MG63 (cell line): ENCODE measurements around the gene RAB9B. TPM values are rescaled to one million over a fixed set of nuclear protein-coding genes. Genes with fewer than 3 reads are reported as not detected.
"Not testable (repeated sequence)": the region's sequence is repeated elsewhere in the genome, so short reads cannot be mapped to it uniquely, and the experiment has no call there.

Experiments
- DNase-seq: peaks from one replicate; pipeline ENCODE4 v3.0.0-alpha.2; 2020
- H3K27me3 ChIP-seq: fragments of 250-450 bp; sonication (Bioruptor Pico); 2 replicates; pipeline ENCODE4 v1.5.1; 2020; ENCODE audit warnings: mild to moderate bottlenecking, moderate library complexity
- H3K36me3 ChIP-seq: fragments of 250-450 bp; sonication (Bioruptor Pico); 2 replicates; pipeline ENCODE4 v1.5.1; 2020; ENCODE audit warnings: mild to moderate bottlenecking, moderate library complexity
- H3K4me3 ChIP-seq: fragments of 250-450 bp; sonication (Bioruptor Pico); 2 replicates; pipeline ENCODE4 v1.5.1; 2020; ENCODE audit warnings: mild to moderate bottlenecking, moderate library complexity
- H3K9me3 ChIP-seq: fragments of 250-450 bp; sonication (Bioruptor Pico); 2 replicates; pipeline ENCODE4 v1.5.1; 2020; ENCODE audit warnings: mild to moderate bottlenecking, moderate library complexity
- total RNA-seq: library from RNA; depleted of rRNA; stranded (reverse); fragments of >200 nt; shearing (Covaris generic); gene quantifications from 2 replicates; pipeline ENCODE4 v1.2.3, GENCODE V29; 2014; ENCODE audit warnings: low replicate concordance

The RAB9B gene
- total RNA-seq, 1 experiment from 2014 or later, result 0.26 TPM

- not testable (repeated sequence) for H3K9me3 ChIP-seq, H3K4me3 ChIP-seq, H3K27me3 ChIP-seq, H3K36me3 ChIP-seq, DNase-seq
These were observed 11.3 kb downstream of the RAB9B start for GRCh38 chrX:103820802-103821201.

GRCh38 chrX:103818842-103819619 lies 13.0 kb downstream of the RAB9B start:
- no peaks in the 10 kb centered on the region for H3K36me3 ChIP-seq
- H3K27me3 ChIP-seq, result no peaks in the 10 kb centered on the region
- H3K4me3 ChIP-seq, result no peak overlapping the region
- DNase-seq, result no peak
- no peaks in the 10 kb centered on the region for H3K9me3 ChIP-seq

GRCh38 chrX:103817502-103817901 lies 14.6 kb downstream of the RAB9B start:
- H3K9me3 ChIP-seq, result no peaks in the 10 kb centered on the region
- H3K36me3 ChIP-seq, result no peaks in the 10 kb centered on the region
- DNase-seq, result no peak
- H3K4me3 ChIP-seq, result no peak overlapping the region
- no peaks in the 10 kb centered on the region for H3K27me3 ChIP-seq

GRCh38 chrX:103817101-103817500 lies 15.0 kb downstream of the RAB9B start:
- H3K27me3 ChIP-seq, H3K36me3 ChIP-seq, DNase-seq, H3K4me3 ChIP-seq, H3K9me3 ChIP-seq: not testable (repeated sequence)

- Histone ChIP-seq H3K4me3 (no peak overlapping the region), H3K36me3 (no peaks in the 10 kb centered on the region), H3K9me3 (no peaks in the 10 kb centered on the region), H3K27me3 (no peaks in the 10 kb centered on the region)
- DNase-seq, result no peak
These were observed 20.2 kb downstream of the RAB9B start for GRCh38 chrX:103811858-103812257.

- H3K9me3 ChIP-seq, result no peaks in the 10 kb centered on the region
- no peaks in the 10 kb centered on the region for H3K27me3 ChIP-seq
These were observed 25.1 kb downstream of the RAB9B start for GRCh38 chrX:103806862-103807474.

GRCh38 chrX:103805860-103806259 lies 26.2 kb downstream of the RAB9B start:
- Histone ChIP-seq H3K4me3 (no peak overlapping the region), H3K9me3 (no peaks in the 10 kb centered on the region), H3K27me3 (no peaks in the 10 kb centered on the region), H3K36me3 (no peaks in the 10 kb centered on the region)
- DNase-seq, result no peak

More at GRCh38 chrX:103806862-103807474, 25.1 kb downstream of the RAB9B start:
- Histone ChIP-seq H3K4me3 (no peak overlapping the region), H3K36me3 (no peaks in the 10 kb centered on the region)
- no peak for DNase-seq

GRCh38 chrX:103800318-103800717 lies 31.7 kb downstream of the RAB9B start:
- Histone ChIP-seq H3K36me3 (no peaks in the 10 kb centered on the region), H3K9me3 (no peaks in the 10 kb centered on the region), H3K4me3 (no peak overlapping the region), H3K27me3 (no peaks in the 10 kb centered on the region)
- no peak for DNase-seq

- no peaks in the 10 kb centered on the region for H3K27me3 ChIP-seq
- no peak overlapping the region for H3K4me3 ChIP-seq
- H3K36me3 ChIP-seq, result no peaks in the 10 kb centered on the region
- DNase-seq, result no peak
- H3K9me3 ChIP-seq, result no peaks in the 10 kb centered on the region
These were observed 34.4 kb downstream of the RAB9B start for GRCh38 chrX:103797691-103798090.

- H3K36me3 ChIP-seq, result no peaks in the 10 kb centered on the region
- H3K9me3 ChIP-seq, result no peaks in the 10 kb centered on the region
- H3K27me3 ChIP-seq, result no peaks in the 10 kb centered on the region
- no peak for DNase-seq
- H3K4me3 ChIP-seq, result no peak overlapping the region
These were observed 37.9 kb downstream of the RAB9B start for GRCh38 chrX:103794119-103794518.

GRCh38 chrX:103793545-103793940 lies 38.5 kb downstream of the RAB9B start:
- DNase-seq, result no peak
- H3K9me3 ChIP-seq, result no peaks in the 10 kb centered on the region
- H3K36me3 ChIP-seq, result no peaks in the 10 kb centered on the region
- no peaks in the 10 kb centered on the region for H3K27me3 ChIP-seq
- H3K4me3 ChIP-seq, result peak overlapping the region; percentile 37

GRCh38 chrX:103792916-103793544 lies 39.0 kb downstream of the RAB9B start:
- DNase-seq, result peak; percentile 35
- Histone ChIP-seq H3K9me3 (no peaks in the 10 kb centered on the region), H3K4me3 (peak overlapping the region; percentile 37), H3K27me3 (no peaks in the 10 kb centered on the region), H3K36me3 (no peaks in the 10 kb centered on the region)

GRCh38 chrX:103791826-103792485 lies 40.1 kb downstream of the RAB9B start:
- DNase-seq, result no peak
- Histone ChIP-seq H3K9me3 (no peaks in the 10 kb centered on the region), H3K36me3 (no peaks in the 10 kb centered on the region), H3K4me3 (no peak overlapping the region), H3K27me3 (no peaks in the 10 kb centered on the region)

GRCh38 chrX:103791228-103791627 lies 40.8 kb downstream of the RAB9B start:
- Histone ChIP-seq H3K4me3 (no peak overlapping the region), H3K9me3 (no peaks in the 10 kb centered on the region), H3K27me3 (no peaks in the 10 kb centered on the region), H3K36me3 (no peaks in the 10 kb centered on the region)
- no peak for DNase-seq

- H3K4me3 ChIP-seq, result no peak overlapping the region
- no peaks in the 10 kb centered on the region for H3K9me3 ChIP-seq
- H3K36me3 ChIP-seq, result no peaks in the 10 kb centered on the region
- no peak for DNase-seq
- no peaks in the 10 kb centered on the region for H3K27me3 ChIP-seq
These were observed 43.1 kb downstream of the RAB9B start for GRCh38 chrX:103789004-103789403.

GRCh38 chrX:103783971-103784370 lies 48.1 kb downstream of the RAB9B start:
- Histone ChIP-seq H3K9me3 (no peaks in the 10 kb centered on the region), H3K27me3 (no peaks in the 10 kb centered on the region), H3K4me3 (no peak overlapping the region), H3K36me3 (no peaks in the 10 kb centered on the region)
- no peak for DNase-seq

- Histone ChIP-seq H3K9me3 (no peaks in the 10 kb centered on the region), H3K4me3 (no peak overlapping the region)
- DNase-seq, result no peak
These were observed 48.9 kb downstream of the RAB9B start for GRCh38 chrX:103783196-103783595.

More at GRCh38 chrX:103783196-103783595, 48.9 kb downstream of the RAB9B start:
- Histone ChIP-seq H3K27me3 (no peaks in the 10 kb centered on the region), H3K36me3 (no peaks in the 10 kb centered on the region)
